Measurements from ENCODE around the gene ZNF746. TPM values are rescaled to one million over a fixed set of nuclear protein-coding genes. Genes with fewer than 3 reads are reported as not detected.
A peak's percentile ranks its signal among the peaks of the same experiment; 100 is the strongest.

Gene ZNF746
- total RNA-seq, 1 donor from 2014 or later = 20.2 TPM

- H3K27me3 Mint-ChIP-seq = no peaks in the 10 kb centered on the region
- peak overlapping the region; percentile 5 for H3K4me3 Mint-ChIP-seq
- no peak for TF ChIP-seq CTCF (conservative IDR thresholded peaks at IDR 0.05)
- no peaks in the 10 kb centered on the region for H3K9me3 Mint-ChIP-seq
- no peaks in the 10 kb centered on the region for H3K4me1 Mint-ChIP-seq (ENCODE audit: unreplicated experiment)
- no peaks in the 10 kb centered on the region for H3K36me3 Mint-ChIP-seq
- no peak overlapping the region for H3K27ac Mint-ChIP-seq
- DNase-seq (ENCODE audit: extremely low spot score, unreplicated experiment) = no peak
Measured at GRCh38 chr7:149422914-149423301, 74.7 kb downstream of the ZNF746 start.

Other genes starting within 250 kb of the ZNF746 start
- 12.5 and 19.7 TPM in 2 replicates for gene ZNF783, start 235.6 kb downstream of the ZNF746 start, total RNA-seq (ENCODE audit: low replicate concordance)
- gene ZNF777, start 36.7 kb downstream of the ZNF746 start, total RNA-seq (ENCODE audit: low replicate concordance) = 17.4 and 17.6 TPM in 2 replicates